ENCODE measurements around the gene RASAL3. TPM values are rescaled to one million over a fixed set of nuclear protein-coding genes. Genes with fewer than 3 reads are reported as not detected.

RASAL3 gene
- total RNA-seq, 1 donor from 2014 or later = 4.4 TPM

GRCh38 chr19:15444505-15445226 lies 19.7 kb downstream of the RASAL3 start:
- peak overlapping the region; percentile 73 to 86 for H3K27ac ChIP-seq
- intact Hi-C loops (cut with DNase I) = loop anchor here (2.0 to 5.0 kb wide), 2 partner anchors 64 to 192 kb away; no protein-coding TSS in a partner anchor
- peak overlapping the region in 1 of 2 donors; percentile 12 for H3K4me3 ChIP-seq
- peak in 1 of 2 donors; percentile 77 for DNase-seq (ENCODE audit: low spot score in 2 of 2)
- no peaks in the 10 kb centered on the region for H3K9me3 ChIP-seq
- TF ChIP-seq CTCF (IDR thresholded peaks at IDR 0.05) = no peak
- H3K36me3 ChIP-seq = no peaks in the 10 kb centered on the region
- H3K4me1 ChIP-seq = peaks cover 17 to 46% of the 10 kb centered on the region in 2 donors
- H3K27me3 ChIP-seq = no peaks in the 10 kb centered on the region

- DNase-seq (ENCODE audit: low spot score in 2 of 2) = peak; percentile 41 to 84
- intact Hi-C loops (cut with DNase I) = loop anchor here (2.0 kb wide), 1 partner anchor 63 kb away; no protein-coding TSS in a partner anchor
These were observed 20.5 kb downstream of the RASAL3 start for GRCh38 chr19:15443838-15444237.

GRCh38 chr19:15443325-15443724 lies 21.0 kb downstream of the RASAL3 start:
- Histone ChIP-seq H3K36me3 (no peaks in the 10 kb centered on the region), H3K4me1 (peaks cover 20 to 51% of the 10 kb centered on the region in 2 donors)

More at GRCh38 chr19:15443838-15444237, 20.5 kb downstream of the RASAL3 start:
- peak overlapping the region; percentile 73 to 86 for H3K27ac ChIP-seq
- no peaks in the 10 kb centered on the region for H3K36me3 ChIP-seq
- no peak for TF ChIP-seq CTCF (IDR thresholded peaks at IDR 0.05)
- no peaks in the 10 kb centered on the region for H3K9me3 ChIP-seq
- peak overlapping the region in 1 of 2 donors; percentile 12 for H3K4me3 ChIP-seq
- H3K4me1 ChIP-seq = peaks cover 17 to 48% of the 10 kb centered on the region in 2 donors
- H3K27me3 ChIP-seq = no peaks in the 10 kb centered on the region

GRCh38 chr19:15442142-15442920 lies 22.0 kb downstream of the RASAL3 start:
- Histone ChIP-seq H3K27ac (no peak overlapping the region), H3K9me3 (no peaks in the 10 kb centered on the region), H3K4me3 (no peak overlapping the region), H3K36me3 (no peaks in the 10 kb centered on the region), H3K27me3 (no peaks in the 10 kb centered on the region), H3K4me1 (peaks cover 27 to 60% of the 10 kb centered on the region in 2 donors)
- no peak for TF ChIP-seq CTCF (IDR thresholded peaks at IDR 0.05)
- intact Hi-C loops (cut with DNase I) = no loop called here
- no peak for DNase-seq (ENCODE audit: low spot score in 2 of 2)

More at GRCh38 chr19:15443325-15443724, 21.0 kb downstream of the RASAL3 start:
- H3K4me3 ChIP-seq = peak overlapping the region in 1 of 2 donors; percentile 12
- no peaks in the 10 kb centered on the region for H3K9me3 ChIP-seq
- no peak for DNase-seq (ENCODE audit: low spot score in 2 of 2)
- no peaks in the 10 kb centered on the region for H3K27me3 ChIP-seq
- TF ChIP-seq CTCF (IDR thresholded peaks at IDR 0.05) = no peak
- intact Hi-C loops (cut with DNase I) = no loop called here
- no peak overlapping the region for H3K27ac ChIP-seq

GRCh38 chr19:15441317-15441716 lies 23.0 kb downstream of the RASAL3 start:
- Histone ChIP-seq H3K9me3 (no peaks in the 10 kb centered on the region), H3K4me3 (no peak overlapping the region), H3K27ac (no peak overlapping the region), H3K4me1 (peaks cover 29 to 66% of the 10 kb centered on the region in 2 donors), H3K27me3 (no peaks in the 10 kb centered on the region), H3K36me3 (no peaks in the 10 kb centered on the region)
- intact Hi-C loops (cut with DNase I) = no loop called here
- DNase-seq (ENCODE audit: low spot score in 2 of 2) = no peak
- no peak for TF ChIP-seq CTCF (IDR thresholded peaks at IDR 0.05)
